ENCODE data around the gene KCNK17.

Gene KCNK17

DNA sequence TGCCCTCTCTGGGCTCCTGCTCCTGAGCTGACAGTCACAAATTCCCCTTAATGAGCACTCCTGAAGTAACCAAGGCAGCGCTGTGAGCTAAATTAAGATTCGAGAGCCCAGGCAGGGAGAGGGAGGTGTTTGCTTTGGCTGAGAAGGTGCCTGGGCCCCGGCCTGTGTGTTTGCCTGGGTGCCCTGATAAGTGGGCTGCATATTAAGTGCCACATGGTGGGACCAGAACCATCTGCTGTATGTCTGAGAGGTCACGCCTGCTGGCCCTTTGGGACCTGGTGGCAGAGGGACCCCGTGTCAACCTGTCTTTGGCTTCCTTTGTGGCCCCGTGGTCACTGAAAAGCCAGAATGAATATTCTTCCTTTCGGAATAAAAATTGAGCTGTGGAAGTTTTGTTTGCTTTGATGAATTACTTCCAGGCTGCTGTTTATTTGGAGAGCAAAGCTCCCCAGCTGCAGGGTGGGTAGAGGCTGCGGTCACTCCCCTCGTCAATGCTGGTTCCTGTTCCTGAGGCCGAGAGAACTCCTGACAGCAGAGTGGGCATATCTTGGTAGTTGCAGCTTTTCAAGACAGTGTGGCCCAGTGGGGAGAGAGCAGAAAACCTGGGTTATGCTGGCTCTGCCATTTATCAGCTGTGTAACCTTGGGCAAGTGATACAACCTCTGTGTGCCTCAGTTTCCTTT, 25.8 kb upstream of the KCNK17 start:
- H3K27ac ChIP-seq (ENCODE audit: low read length): no peak overlapping the region
- no peaks in the 10 kb centered on the region for H3K9me3 ChIP-seq (ENCODE audit: insufficient read depth, low read length)
- H2AFZ ChIP-seq (ENCODE audit: low read depth, low read length): peak overlapping the region; percentile 51; the same call in 1 of the 2 replicates
- H3K27me3 ChIP-seq (ENCODE audit: low read depth, low read length): peaks cover 14% of the 10 kb centered on the region
- no peak overlapping the region for H3K4me2 ChIP-seq (ENCODE audit: low read length)
- H3K36me3 ChIP-seq (replicated peaks; ENCODE audit: low read depth, low read length): no peaks in the 10 kb centered on the region
- H3K4me1 ChIP-seq (ENCODE audit: low read length): peaks cover 8% of the 10 kb centered on the region
- no peaks in the 10 kb centered on the region for H3K79me2 ChIP-seq (ENCODE audit: low read length)
- H3K4me3 ChIP-seq (ENCODE audit: low read length): no peak overlapping the region
- no peak for TF ChIP-seq EZH2phosphoT487 (IDR thresholded peaks at IDR 0.05; ENCODE audit: low read depth)
- TF ChIP-seq, protein P1, sequence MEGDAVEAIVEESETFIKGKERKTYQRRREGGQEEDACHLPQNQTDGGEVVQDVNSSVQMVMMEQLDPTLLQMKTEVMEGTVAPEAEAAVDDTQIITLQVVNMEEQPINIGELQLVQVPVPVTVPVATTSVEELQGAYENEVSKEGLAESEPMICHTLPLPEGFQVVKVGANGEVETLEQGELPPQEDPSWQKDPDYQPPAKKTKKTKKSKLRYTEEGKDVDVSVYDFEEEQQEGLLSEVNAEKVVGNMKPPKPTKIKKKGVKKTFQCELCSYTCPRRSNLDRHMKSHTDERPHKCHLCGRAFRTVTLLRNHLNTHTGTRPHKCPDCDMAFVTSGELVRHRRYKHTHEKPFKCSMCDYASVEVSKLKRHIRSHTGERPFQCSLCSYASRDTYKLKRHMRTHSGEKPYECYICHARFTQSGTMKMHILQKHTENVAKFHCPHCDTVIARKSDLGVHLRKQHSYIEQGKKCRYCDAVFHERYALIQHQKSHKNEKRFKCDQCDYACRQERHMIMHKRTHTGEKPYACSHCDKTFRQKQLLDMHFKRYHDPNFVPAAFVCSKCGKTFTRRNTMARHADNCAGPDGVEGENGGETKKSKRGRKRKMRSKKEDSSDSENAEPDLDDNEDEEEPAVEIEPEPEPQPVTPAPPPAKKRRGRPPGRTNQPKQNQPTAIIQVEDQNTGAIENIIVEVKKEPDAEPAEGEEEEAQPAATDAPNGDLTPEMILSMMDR (IDR thresholded peaks at IDR 0.05; ENCODE audit: low read depth, low read length): no peak
- H4K20me1 ChIP-seq (ENCODE audit: insufficient read depth, low read length): no peaks in the 10 kb centered on the region
- no peak overlapping the region for H3K9ac ChIP-seq (ENCODE audit: low read length)

DNA sequence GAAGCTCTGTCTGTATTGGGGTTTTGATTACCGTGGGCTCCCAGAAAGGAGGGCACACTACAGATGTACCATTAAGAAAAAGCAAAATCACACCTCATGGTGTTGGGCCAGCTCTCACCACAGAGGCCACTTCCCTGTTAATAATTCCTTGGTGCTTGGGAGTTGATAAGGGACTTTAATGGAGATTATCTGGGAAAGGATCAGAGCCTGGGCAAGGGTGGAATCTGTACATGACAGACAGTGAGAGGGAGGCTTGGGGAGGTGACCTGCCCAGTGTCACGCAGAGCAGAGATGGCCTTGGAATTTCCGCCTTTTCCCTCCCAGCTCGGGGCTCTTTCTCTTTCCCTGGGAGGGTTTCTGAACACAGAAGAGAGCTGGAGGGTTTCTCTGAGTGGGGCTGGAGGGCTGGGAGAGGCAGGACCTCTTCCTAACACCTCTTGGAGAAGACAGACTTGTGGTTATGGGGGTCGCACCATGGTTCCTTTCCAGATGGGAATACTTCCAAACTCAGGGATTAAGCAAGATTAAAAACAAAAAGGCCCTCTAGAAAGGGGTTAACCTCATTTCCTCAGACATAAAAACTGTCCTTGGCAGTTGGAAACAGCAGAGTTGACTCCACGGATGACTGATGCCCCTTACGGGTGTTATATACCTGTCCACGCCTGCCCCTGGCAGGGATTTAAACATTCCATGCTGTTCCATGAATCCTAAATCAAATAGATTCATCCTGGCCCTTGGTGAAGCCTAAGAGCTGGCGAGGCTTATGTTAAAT, 25.1 kb upstream of the KCNK17 start:
- Histone ChIP-seq H3K9me3 (ENCODE audit: insufficient read depth, low read length) (no peaks in the 10 kb centered on the region), H3K27ac (ENCODE audit: low read length) (no peak overlapping the region), H4K20me1 (ENCODE audit: insufficient read depth, low read length) (no peaks in the 10 kb centered on the region), H3K79me2 (ENCODE audit: low read length) (no peaks in the 10 kb centered on the region), H3K4me3 (ENCODE audit: low read length) (no peak overlapping the region), H3K27me3 (ENCODE audit: low read depth, low read length) (peaks cover 14% of the 10 kb centered on the region), H2AFZ (ENCODE audit: low read depth, low read length) (no peak overlapping the region), H3K9ac (ENCODE audit: low read length) (no peak overlapping the region), H3K4me2 (ENCODE audit: low read length) (no peak overlapping the region), H3K4me1 (ENCODE audit: low read length) (peaks cover 8% of the 10 kb centered on the region), H3K36me3 (replicated peaks; ENCODE audit: low read depth, low read length) (no peaks in the 10 kb centered on the region)
- TF ChIP-seq, protein P1 (IDR thresholded peaks at IDR 0.05; ENCODE audit: low read depth, low read length): no peak
- TF ChIP-seq EZH2phosphoT487 (IDR thresholded peaks at IDR 0.05; ENCODE audit: low read depth): no peak

- no peak overlapping the region for H3K4me3 ChIP-seq (ENCODE audit: low read length)
- H3K79me2 ChIP-seq (ENCODE audit: low read length): no peaks in the 10 kb centered on the region
- H2AFZ ChIP-seq (ENCODE audit: low read depth, low read length): no peak overlapping the region
- H3K4me2 ChIP-seq (ENCODE audit: low read length): no peak overlapping the region
- no peak overlapping the region for H3K9ac ChIP-seq (ENCODE audit: low read length)
- H3K4me1 ChIP-seq (ENCODE audit: low read length): peaks cover 8% of the 10 kb centered on the region
- no peaks in the 10 kb centered on the region for H3K9me3 ChIP-seq (ENCODE audit: insufficient read depth, low read length)
- peaks cover 22% of the 10 kb centered on the region for H3K27me3 ChIP-seq (ENCODE audit: low read depth, low read length)
- H3K36me3 ChIP-seq (replicated peaks; ENCODE audit: low read depth, low read length): no peaks in the 10 kb centered on the region
- no peak overlapping the region for H3K27ac ChIP-seq (ENCODE audit: low read length)
- TF ChIP-seq, protein P1 (IDR thresholded peaks at IDR 0.05; ENCODE audit: low read depth, low read length): no peak
- no peak for TF ChIP-seq EZH2phosphoT487 (IDR thresholded peaks at IDR 0.05; ENCODE audit: low read depth)
- H4K20me1 ChIP-seq (ENCODE audit: insufficient read depth, low read length): no peaks in the 10 kb centered on the region
Observed at GRCh38 chr6:39338397-39338796, 24.2 kb upstream of the KCNK17 start.

DNA sequence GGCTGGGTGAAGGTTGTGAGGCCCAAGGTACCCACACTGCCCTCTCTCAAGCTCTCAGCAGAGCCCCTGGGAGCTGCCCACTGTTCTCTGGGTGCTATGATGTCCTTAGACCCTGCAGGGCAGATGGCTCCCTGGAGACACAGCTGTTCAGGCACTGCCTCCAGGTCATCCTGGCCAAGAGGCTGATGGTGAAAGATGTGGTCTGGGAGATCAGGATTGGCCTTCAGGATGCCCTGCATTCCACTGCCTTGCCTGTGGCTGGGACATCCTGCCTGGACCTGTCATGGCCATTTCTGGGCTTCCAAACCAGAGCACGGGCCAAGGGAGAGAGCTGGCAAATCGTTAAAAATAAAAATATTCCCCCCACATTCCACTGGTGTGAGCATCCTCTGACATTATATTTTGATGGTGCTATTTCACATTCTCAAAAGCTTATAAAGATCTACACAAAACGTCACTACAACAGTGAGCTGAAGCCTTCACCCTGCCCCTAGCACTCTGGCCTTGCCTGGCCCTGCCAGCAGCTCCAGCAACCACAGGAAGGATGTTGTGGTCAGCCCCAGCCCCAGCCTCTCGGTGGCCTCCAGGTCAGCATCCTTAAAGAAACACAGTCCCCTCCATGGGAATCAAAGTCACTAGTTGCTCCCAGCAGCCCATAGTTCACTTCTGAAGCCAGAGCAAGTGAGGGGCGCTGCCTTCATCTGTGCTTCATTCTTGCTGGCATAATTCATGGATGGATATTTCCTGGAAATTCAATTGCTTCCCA, 21.7 kb upstream of the KCNK17 start:
- no peaks in the 10 kb centered on the region for H3K36me3 ChIP-seq (replicated peaks; ENCODE audit: low read depth, low read length)
- H3K4me3 ChIP-seq (ENCODE audit: low read length): no peak overlapping the region
- TF ChIP-seq EZH2phosphoT487 (IDR thresholded peaks at IDR 0.05; ENCODE audit: low read depth): no peak
- TF ChIP-seq, protein P1 (IDR thresholded peaks at IDR 0.05; ENCODE audit: low read depth, low read length): no peak
- no peak overlapping the region for H3K4me2 ChIP-seq (ENCODE audit: low read length)
- H3K27me3 ChIP-seq (ENCODE audit: low read depth, low read length): peaks cover 36% of the 10 kb centered on the region
- no peaks in the 10 kb centered on the region for H3K4me1 ChIP-seq (ENCODE audit: low read length)
- H3K27ac ChIP-seq (ENCODE audit: low read length): no peak overlapping the region
- H3K9ac ChIP-seq (ENCODE audit: low read length): no peak overlapping the region
- no peak overlapping the region for H2AFZ ChIP-seq (ENCODE audit: low read depth, low read length)
- H3K9me3 ChIP-seq (ENCODE audit: insufficient read depth, low read length): no peaks in the 10 kb centered on the region
- no peaks in the 10 kb centered on the region for H3K79me2 ChIP-seq (ENCODE audit: low read length)
- H4K20me1 ChIP-seq (ENCODE audit: insufficient read depth, low read length): no peaks in the 10 kb centered on the region

Data from OCI-LY3 (cell line).